ENCODE measurements around the gene CTNNB1. TPM values are rescaled to one million over a fixed set of nuclear protein-coding genes. Genes with fewer than 3 reads are reported as not detected.
A peak's percentile ranks its signal among the peaks of the same experiment; 100 is the strongest.

CTNNB1 gene
- total RNA-seq (2021), result 387 to 436 TPM (median 432 TPM) in 3 replicates
- Bru-seq, nascent RNA, result percentile 98 among the genes with signal in this experiment
- long read RNA-seq, experiment 1, full-length matches to known transcripts, result 1,060 of 1,268 reads
- long read RNA-seq, experiment 1, partial matches to known transcripts, result 166 of 1,268 reads
- long read RNA-seq, experiment 1, other reads (novel, unspliced or antisense), result 42 of 1,268 reads
- long read RNA-seq, experiment 2, transcript CTNNB1-202 (16 exons, 3,268 nt), result major isoform, 44 of 281 reads
- long read RNA-seq, experiment 2, transcript CTNNB1-246 (16 exons, 2,778 nt), result minor isoform, 6 of 281 reads
- long read RNA-seq, experiment 2, transcript CTNNB1-201 (15 exons, 3,947 nt), result minor isoform, 18 of 281 reads
- long read RNA-seq, experiment 2, transcript CTNNB1-203 (16 exons, 3,472 nt), result minor isoform, 23 of 281 reads
- long read RNA-seq, experiment 2, partial matches to known transcripts, result 88 of 281 reads
- long read RNA-seq, experiment 2, other reads (novel, unspliced or antisense), result 94 of 281 reads
- long read RNA-seq, experiment 3, full-length matches to known transcripts, result 49 of 82 reads
- long read RNA-seq, experiment 3, partial matches to known transcripts, result 7 of 82 reads
- long read RNA-seq, experiment 3, other reads (novel, unspliced or antisense), result 26 of 82 reads

- ChIA-PET POLR2A (interaction anchor here (0.5 to 1.9 kb wide), 13 partner anchors 10 to 1794 kb away, joined by 3 to 11 read pairs (median 4); partner anchors contain the start of gene ZNF620), CTCF (interaction anchor here (1.2 to 2.3 kb wide), 4 partner anchors 9 to 614 kb away, joined by 3 to 6 read pairs (median 4); no protein-coding TSS in a partner anchor)
- ATAC-seq, result peak; percentile 69
- Mint-ChIP-seq H3K4me1 (peaks cover 38% of the 10 kb centered on the region), H3K27me3 (ENCODE audit: low read depth) (no peaks in the 10 kb centered on the region), H3K36me3 (no peaks in the 10 kb centered on the region), H3K9me3 (no peaks in the 10 kb centered on the region), H3K4me3 (peak within 1 kb of the TSS; percentile 85), H3K27ac (peak within 1 kb of the TSS; percentile 91)
- DNase-seq (ENCODE audit: low spot score), result peak; percentile 91
- TF ChIP-seq ELF4 (CRISPR knock-in tag; IDR thresholded peaks at IDR 0.05; ENCODE audit: low read depth) (peak; percentile 72; the same call in 1 of the 2 replicates), ARID4B (CRISPR knock-in tag; IDR thresholded peaks at IDR 0.05; ENCODE audit: borderline replicate concordance) (peak; percentile 94), ZNF263 (CRISPR knock-in tag; IDR thresholded peaks at IDR 0.05; ENCODE audit: low read depth) (peak; percentile 49; the same call in 1 of the 2 replicates), ZNF219 (CRISPR knock-in tag; IDR thresholded peaks at IDR 0.05; ENCODE audit: borderline replicate concordance) (peak; percentile 84; the same call in 1 of the 2 replicates), RELA (CRISPR knock-in tag; IDR thresholded peaks at IDR 0.05; ENCODE audit: borderline replicate concordance) (no peak), CREB1 (CRISPR knock-in tag; IDR thresholded peaks at IDR 0.05) (0 out of 2 replicates have a peak, but pooled peaks have one; percentile 49), GTF2I (CRISPR knock-in tag; conservative IDR thresholded peaks at IDR 0.05) (0 out of 2 replicates have a peak, but pooled peaks have one; percentile 42), CREM (CRISPR knock-in tag; IDR thresholded peaks at IDR 0.05) (peak; percentile 88), TP53 (CRISPR knock-in tag; IDR thresholded peaks at IDR 0.05) (no peak), RORB (CRISPR knock-in tag; IDR thresholded peaks at IDR 0.05) (peak; percentile 83; the same call in 1 of the 2 replicates), GRHL2 (CRISPR knock-in tag; IDR thresholded peaks at IDR 0.05; ENCODE audit: insufficient replicate concordance, severe bottlenecking) (no peak), MYBL2 (CRISPR knock-in tag; IDR thresholded peaks at IDR 0.05) (peak; percentile 96), SOX15 (CRISPR knock-in tag; IDR thresholded peaks at IDR 0.05) (0 out of 2 replicates have a peak, but pooled peaks have one; percentile 44), ZNF281 (CRISPR knock-in tag; IDR thresholded peaks at IDR 0.05) (peak; percentile 62; the same call in 1 of the 2 replicates), TEAD1 (CRISPR knock-in tag; IDR thresholded peaks at IDR 0.05) (peak; percentile 96), NFE2L1 (CRISPR knock-in tag; IDR thresholded peaks at IDR 0.05) (peak; percentile 79; the same call in 1 of the 2 replicates), CTCF (IDR thresholded peaks at IDR 0.05) (no peak), ESRRA (CRISPR knock-in tag; IDR thresholded peaks at IDR 0.05; ENCODE audit: borderline replicate concordance) (peak; percentile 28; the same call in 1 of the 2 replicates), ATF6 (CRISPR knock-in tag; IDR thresholded peaks at IDR 0.05) (0 out of 2 replicates have a peak, but pooled peaks have one; percentile 57), HMGXB4 (CRISPR knock-in tag; IDR thresholded peaks at IDR 0.05) (peak; percentile 91)
Observed at GRCh38 chr3:41198950-41199865, at the start of gene CTNNB1. TSS of gene CTNNB1 (plus strand) at chr3:41199505. CDS start at chr3:41224069, 24,564 bp downstream.

Data from WTC11 (cell line).